GM12873 (cell line): ENCODE results near the gene SESN3.

Experiments
- CTCF ChIP-seq: IDR thresholded peaks from 2 replicates; pipeline ENCODE4 v1.5.1; 2012; ENCODE audit warnings: low read depth, mild to moderate bottlenecking, moderate library complexity, low read length, control low read depth; ENCODE audit not compliant: insufficient read depth; ENCODE audit errors: missing control alignments

SESN3 gene

DNA sequence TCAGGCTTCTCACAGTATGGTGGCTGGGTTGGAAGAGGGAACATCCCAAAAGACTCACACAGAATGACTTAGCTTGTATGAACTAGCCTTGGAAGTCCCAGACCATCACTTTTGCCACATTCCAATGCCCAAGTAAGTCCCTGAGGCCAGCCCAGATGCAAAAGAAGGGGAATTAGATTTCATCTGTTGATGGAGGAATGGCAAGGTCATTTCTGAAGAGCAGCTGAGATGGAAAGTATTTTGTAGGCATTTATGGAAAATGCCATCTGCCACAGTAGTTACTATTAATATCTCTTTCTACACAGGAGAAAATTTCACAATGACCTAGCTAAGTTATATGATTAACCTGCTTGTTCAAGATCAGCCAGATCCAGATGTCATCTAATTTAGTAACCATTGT is 82.6 kb downstream of the SESN3 start:
- TF ChIP-seq CTCF: no peak

GRCh38 chr11:95147364-95147905 is 83.6 kb downstream of the SESN3 start:
- no peak for TF ChIP-seq CTCF

DNA sequence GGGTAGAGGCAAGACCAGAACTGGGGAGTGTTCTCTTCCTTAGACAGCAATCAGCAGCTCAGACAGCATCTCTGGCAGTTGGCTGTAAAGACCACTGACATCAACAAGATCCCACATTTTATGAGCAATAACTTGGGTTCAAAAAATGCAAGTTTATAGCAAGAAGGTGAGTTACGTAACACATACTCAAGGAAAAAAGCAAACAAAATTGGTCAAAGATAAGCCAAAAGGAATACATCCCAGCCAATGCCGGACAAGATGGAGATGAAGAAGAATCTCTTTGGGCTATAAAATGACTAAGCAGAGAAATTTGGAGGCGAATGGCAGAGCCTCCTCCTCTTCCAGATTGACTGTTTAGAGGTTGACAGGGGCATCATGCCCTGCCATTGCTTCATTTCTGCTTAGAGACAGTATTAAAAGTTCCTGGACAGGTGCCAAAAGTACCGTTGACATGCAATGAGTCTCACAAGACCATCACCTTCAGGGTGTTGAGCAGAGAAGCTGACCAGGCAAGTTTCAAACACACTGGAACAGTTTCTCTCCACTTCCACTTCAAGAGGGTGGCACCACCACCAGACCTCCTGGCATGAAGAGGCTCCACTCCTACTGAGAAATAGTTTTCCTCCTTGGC is 85.5 kb downstream of the SESN3 start:
- no peak for TF ChIP-seq CTCF

- no peak for TF ChIP-seq CTCF
Measured at GRCh38 chr11:95144313-95145235, 86.4 kb downstream of the SESN3 start.

DNA sequence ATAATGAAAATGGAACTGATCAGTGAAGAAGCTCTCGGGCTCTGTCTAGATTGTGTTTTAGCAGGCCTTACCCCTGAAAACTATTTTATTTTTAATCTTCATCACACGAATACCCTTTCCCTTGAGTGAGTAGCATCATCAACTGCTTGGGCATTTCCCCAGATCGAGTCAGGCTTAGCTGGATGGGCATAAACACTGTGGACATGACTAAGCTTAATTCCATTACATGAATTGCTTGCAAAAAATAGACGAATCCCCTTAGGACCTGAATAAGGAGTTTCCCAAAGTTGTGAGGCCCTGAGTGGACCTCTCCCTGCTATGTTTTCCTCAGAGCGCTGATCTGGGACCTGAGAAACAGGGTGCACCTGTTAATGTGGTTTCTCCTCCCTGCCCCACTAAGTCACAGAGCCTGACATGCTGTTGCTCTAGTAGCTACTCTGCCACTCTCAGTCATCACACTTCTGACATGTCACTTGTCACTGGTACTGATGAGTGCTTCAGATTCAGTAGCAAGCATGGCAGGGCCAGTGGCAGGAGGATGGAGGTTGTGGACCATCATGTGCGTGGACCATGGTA is 87.8 kb downstream of the SESN3 start:
- no peak for TF ChIP-seq CTCF

DNA sequence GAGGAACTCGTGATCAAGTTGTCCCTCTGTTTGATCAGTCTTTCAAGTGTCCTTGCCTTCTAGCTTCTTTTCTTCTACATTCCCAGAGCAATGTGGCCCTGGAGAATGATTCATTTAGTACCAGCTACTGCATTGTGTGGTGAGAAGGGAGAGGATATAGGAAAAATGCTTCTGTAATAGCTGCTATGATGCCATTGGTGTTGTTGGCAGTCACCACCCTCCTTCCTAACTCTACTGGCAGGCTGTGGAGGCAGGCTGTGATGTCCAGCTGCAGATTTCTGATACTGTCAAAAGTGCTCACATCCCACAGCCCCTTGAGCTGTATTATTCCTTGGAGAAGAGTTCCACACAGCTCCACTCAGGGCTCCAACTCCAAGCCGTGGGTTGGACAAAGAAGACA is 88.6 kb downstream of the SESN3 start:
- no peak for TF ChIP-seq CTCF
